ENCODE measurements around the gene PIAS4.
A peak's percentile ranks its signal among the peaks of the same experiment; 100 is the strongest.

The PIAS4 gene

DNA sequence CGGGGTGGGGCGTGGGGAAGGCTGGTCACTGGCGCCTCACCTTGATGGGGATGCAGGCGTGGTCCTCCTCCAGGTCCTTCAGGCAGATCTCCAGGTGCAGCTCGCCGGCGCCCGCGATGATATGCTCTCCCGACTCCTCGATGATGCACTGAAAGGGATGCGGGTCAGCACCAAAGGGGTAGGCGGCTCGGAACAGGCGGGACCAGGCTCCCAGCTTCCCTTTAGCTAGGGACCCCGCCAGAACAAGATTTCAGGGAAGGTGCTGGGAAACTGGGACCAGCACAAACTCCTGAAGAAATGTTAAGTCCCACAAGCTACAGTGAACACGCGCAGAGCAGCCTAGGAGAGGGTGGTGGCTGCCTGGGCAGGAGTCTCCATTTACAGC, 28.3 kb upstream of the PIAS4 start:
- DNase-seq (ENCODE audit: low read depth) = no peak
- no peak overlapping the region for H3K4me3 ChIP-seq (ENCODE audit: low read depth, low read length)
- no peak for TF ChIP-seq CTCF (conservative IDR thresholded peaks at IDR 0.05; ENCODE audit: low read depth, low read length)

- peak; percentile 2 for DNase-seq (ENCODE audit: low read depth)
- TF ChIP-seq CTCF (conservative IDR thresholded peaks at IDR 0.05; ENCODE audit: low read depth, low read length) = no peak
- H3K4me3 ChIP-seq (ENCODE audit: low read depth, low read length) = no peak overlapping the region
Measured at GRCh38 chr19:3979674-3980352, 27.7 kb upstream of the PIAS4 start.

GRCh38 chr19:3980353-3981251, 26.9 kb upstream of the PIAS4 start:
- no peak overlapping the region for H3K4me3 ChIP-seq (ENCODE audit: low read depth, low read length)
- no peak for TF ChIP-seq CTCF (conservative IDR thresholded peaks at IDR 0.05; ENCODE audit: low read depth, low read length)
- DNase-seq (ENCODE audit: low read depth) = no peak

GRCh38 chr19:3981373-3981735, 26.2 kb upstream of the PIAS4 start:
- DNase-seq (ENCODE audit: low read depth) = no peak
- no peak overlapping the region for H3K4me3 ChIP-seq (ENCODE audit: low read depth, low read length)
- TF ChIP-seq CTCF (conservative IDR thresholded peaks at IDR 0.05; ENCODE audit: low read depth, low read length) = no peak

GRCh38 chr19:3981736-3982681, 25.5 kb upstream of the PIAS4 start:
- peak; percentile 8 for DNase-seq (ENCODE audit: low read depth)
- no peak overlapping the region for H3K4me3 ChIP-seq (ENCODE audit: low read depth, low read length)
- no peak for TF ChIP-seq CTCF (conservative IDR thresholded peaks at IDR 0.05; ENCODE audit: low read depth, low read length)

DNA sequence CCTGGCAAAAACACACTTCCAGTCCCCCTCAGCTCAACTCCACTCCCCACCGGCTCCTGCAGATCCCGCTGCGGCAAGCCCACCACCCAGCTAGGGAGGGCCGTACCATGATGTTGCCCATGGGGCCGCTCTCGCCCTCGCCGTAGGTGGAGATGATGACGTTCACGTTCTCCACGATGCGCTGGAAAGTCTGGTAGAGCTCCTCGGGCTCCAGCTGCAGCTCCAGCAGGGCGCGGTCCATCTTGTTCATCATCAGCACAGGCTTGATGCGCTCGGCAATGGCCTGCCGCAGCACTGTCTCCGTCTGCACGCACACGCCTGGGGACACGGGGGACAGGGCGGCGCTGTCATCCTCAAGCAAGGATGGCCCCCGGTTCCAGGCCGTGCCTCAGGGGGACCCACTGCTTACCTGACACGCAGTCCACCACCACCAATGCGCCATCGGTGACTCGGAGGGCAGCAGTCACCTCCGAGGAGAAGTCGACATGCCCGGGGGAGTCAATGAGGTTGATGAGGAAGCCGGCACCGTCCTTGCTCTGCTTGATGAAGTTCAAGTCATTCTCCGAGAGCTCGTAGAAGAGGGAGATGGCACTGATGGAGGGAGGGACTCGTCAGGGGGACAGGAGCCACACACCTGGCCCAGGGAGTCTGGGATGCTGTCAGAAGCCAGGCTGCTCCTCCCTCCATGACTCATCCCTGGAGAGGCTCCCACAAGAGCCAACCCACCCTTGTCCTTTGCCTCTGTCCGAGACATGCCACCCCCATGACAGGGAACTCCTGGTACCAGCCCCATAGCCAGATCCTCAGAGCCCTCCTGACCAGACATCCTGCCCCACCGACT, 24.6 kb upstream of the PIAS4 start:
- H3K4me3 ChIP-seq (ENCODE audit: low read depth, low read length) = peak overlapping the region; percentile 98
- DNase-seq (ENCODE audit: low read depth) = peak; percentile 66
- TF ChIP-seq CTCF (conservative IDR thresholded peaks at IDR 0.05; ENCODE audit: low read depth, low read length) = no peak

Measured in choroid plexus epithelial cell (primary cell).